Esophagus muscularis mucosa (tissue), 3 donors: Measurements from ENCODE around the gene PLA1A.

Source experiments
- CTCF ChIP-seq, 3 experiments: fragments of 200-600 bp in 2 of 3; fragments of 450-650 bp in 1 of 3; sonication (generic) in 2 of 3; IDR thresholded peaks; one replicate each; pipeline ENCODE4 v1.5.1; 2017 to 2019; ENCODE audit warnings: antibody characterized with exemption in 3 of 3, mild to moderate bottlenecking in 2 of 3, moderate library complexity in 1 of 3
- POLR2A ChIP-seq: fragments of 450-650 bp; IDR thresholded peaks from one replicate; pipeline ENCODE4 v1.6.1; 2017; ENCODE audit warnings: antibody characterized with exemption, moderate library complexity, mild to moderate bottlenecking, low read depth

GRCh38 chr3:119609301-119609700, 11.6 kb downstream of the PLA1A start:
- TF ChIP-seq CTCF (IDR thresholded peaks at IDR 0.05) (no peak), POLR2A (no peak)
